Measurements from ENCODE around the gene TMEM212. TPM values are rescaled to one million over a fixed set of nuclear protein-coding genes. Genes with fewer than 3 reads are reported as not detected.

TMEM212 gene
- total and polyA plus RNA-seq, 9 of the 15 experiments (the other 6 are each of a cell fraction or from before 2014, with no cell fraction given) = not detected

DNA sequence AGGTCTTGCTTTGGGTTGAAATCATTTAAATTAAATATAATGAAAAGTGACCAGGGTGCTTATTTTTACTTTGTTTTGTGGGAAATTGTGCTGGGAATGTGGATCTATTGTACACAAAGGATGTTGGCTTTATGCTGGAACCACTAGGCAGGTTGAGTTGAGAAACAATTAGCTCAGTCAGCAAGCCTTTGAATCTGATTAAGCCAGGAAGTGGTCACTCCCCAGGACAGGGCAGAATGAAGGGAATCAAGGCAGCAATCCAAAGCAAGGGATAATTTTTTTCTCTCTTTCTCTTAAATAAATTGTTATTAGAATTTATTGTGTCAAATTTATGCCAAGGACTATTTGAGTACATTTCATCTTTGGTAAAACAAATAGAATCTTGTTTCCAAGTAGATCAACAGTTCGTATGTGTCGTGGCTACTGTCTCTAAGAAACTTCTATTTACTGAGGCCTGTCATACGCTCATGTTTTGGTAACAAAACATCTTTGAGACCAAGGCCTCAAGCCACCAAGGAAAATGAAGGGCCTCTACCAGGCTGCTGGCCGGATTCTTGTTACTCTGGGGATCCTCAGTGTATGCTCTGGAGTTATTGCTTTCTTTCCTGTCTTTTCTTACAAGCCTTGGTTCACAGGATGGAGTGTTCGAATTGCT lies at the start of gene TMEM212 (continued):
- TF ChIP-seq ZBTB9 (CRISPR knock-in tag; IDR thresholded peaks at IDR 0.05) (no peak), ETV1 (tag; conservative IDR thresholded peaks at IDR 0.05; ENCODE audit: low read depth) (0 out of 2 replicates have a peak, but pooled peaks have one; percentile 30), ZNF124 (CRISPR knock-in tag; IDR thresholded peaks at IDR 0.05) (no peak), LEF1 (IDR thresholded peaks at IDR 0.05) (no peak), NELFE (IDR thresholded peaks at IDR 0.05; ENCODE audit: insufficient read depth, insufficient read length) (no peak), ZNF212 (CRISPR knock-in tag; IDR thresholded peaks at IDR 0.05) (no peak), ARNT (IDR thresholded peaks at IDR 0.05) (no peak), ZNF384 (IDR thresholded peaks at IDR 0.05; ENCODE audit: low read depth, low read length) (no peak), FOXJ2 (tag; IDR thresholded peaks at IDR 0.05) (peak; percentile 79), CEBPG (CRISPR knock-in tag; IDR thresholded peaks at IDR 0.05) (no peak), CEBPG (tag; conservative IDR thresholded peaks at IDR 0.05 in 1 of 2, IDR thresholded peaks at IDR 0.05 in 1 of 2) (peak in 1 of 2 experiments; percentile 23; a peak in 1 of 4 replicates), ZNF696 (CRISPR knock-in tag; conservative IDR thresholded peaks at IDR 0.05) (no peak), C11orf30 (IDR thresholded peaks at IDR 0.05; ENCODE audit: low read depth) (peak; percentile 36; the same call in 1 of the 2 replicates), NR1H2 (CRISPR knock-in tag; IDR thresholded peaks at IDR 0.05) (no peak), ZNF75A (CRISPR knock-in tag; IDR thresholded peaks at IDR 0.05) (no peak)
- TF ChIP-seq, protein P1, sequence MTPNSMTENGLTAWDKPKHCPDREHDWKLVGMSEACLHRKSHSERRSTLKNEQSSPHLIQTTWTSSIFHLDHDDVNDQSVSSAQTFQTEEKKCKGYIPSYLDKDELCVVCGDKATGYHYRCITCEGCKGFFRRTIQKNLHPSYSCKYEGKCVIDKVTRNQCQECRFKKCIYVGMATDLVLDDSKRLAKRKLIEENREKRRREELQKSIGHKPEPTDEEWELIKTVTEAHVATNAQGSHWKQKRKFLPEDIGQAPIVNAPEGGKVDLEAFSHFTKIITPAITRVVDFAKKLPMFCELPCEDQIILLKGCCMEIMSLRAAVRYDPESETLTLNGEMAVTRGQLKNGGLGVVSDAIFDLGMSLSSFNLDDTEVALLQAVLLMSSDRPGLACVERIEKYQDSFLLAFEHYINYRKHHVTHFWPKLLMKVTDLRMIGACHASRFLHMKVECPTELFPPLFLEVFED (CRISPR knock-in tag; conservative IDR thresholded peaks at IDR 0.05) = no peak
- TF ChIP-seq, protein P2, sequence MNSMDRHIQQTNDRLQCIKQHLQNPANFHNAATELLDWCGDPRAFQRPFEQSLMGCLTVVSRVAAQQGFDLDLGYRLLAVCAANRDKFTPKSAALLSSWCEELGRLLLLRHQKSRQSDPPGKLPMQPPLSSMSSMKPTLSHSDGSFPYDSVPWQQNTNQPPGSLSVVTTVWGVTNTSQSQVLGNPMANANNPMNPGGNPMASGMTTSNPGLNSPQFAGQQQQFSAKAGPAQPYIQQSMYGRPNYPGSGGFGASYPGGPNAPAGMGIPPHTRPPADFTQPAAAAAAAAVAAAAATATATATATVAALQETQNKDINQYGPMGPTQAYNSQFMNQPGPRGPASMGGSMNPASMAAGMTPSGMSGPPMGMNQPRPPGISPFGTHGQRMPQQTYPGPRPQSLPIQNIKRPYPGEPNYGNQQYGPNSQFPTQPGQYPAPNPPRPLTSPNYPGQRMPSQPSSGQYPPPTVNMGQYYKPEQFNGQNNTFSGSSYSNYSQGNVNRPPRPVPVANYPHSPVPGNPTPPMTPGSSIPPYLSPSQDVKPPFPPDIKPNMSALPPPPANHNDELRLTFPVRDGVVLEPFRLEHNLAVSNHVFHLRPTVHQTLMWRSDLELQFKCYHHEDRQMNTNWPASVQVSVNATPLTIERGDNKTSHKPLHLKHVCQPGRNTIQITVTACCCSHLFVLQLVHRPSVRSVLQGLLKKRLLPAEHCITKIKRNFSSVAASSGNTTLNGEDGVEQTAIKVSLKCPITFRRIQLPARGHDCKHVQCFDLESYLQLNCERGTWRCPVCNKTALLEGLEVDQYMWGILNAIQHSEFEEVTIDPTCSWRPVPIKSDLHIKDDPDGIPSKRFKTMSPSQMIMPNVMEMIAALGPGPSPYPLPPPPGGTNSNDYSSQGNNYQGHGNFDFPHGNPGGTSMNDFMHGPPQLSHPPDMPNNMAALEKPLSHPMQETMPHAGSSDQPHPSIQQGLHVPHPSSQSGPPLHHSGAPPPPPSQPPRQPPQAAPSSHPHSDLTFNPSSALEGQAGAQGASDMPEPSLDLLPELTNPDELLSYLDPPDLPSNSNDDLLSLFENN (IDR thresholded peaks at IDR 0.05; ENCODE audit: low read depth in 2 of 2, low read length in 2 of 2) = no peak
- TF ChIP-seq, protein P3, sequence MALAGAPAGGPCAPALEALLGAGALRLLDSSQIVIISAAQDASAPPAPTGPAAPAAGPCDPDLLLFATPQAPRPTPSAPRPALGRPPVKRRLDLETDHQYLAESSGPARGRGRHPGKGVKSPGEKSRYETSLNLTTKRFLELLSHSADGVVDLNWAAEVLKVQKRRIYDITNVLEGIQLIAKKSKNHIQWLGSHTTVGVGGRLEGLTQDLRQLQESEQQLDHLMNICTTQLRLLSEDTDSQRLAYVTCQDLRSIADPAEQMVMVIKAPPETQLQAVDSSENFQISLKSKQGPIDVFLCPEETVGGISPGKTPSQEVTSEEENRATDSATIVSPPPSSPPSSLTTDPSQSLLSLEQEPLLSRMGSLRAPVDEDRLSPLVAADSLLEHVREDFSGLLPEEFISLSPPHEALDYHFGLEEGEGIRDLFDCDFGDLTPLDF (CRISPR knock-in tag; IDR thresholded peaks at IDR 0.05) = no peak
